Ecto neural progenitor cell (in vitro differentiated cells): ENCODE data around the gene SNAPIN.

Source experiments
- DNase-seq: peaks from one replicate; pipeline ENCODE4 v3.0.0-alpha.2; 2018; ENCODE audit warnings: low spot score

The SNAPIN gene

DNA sequence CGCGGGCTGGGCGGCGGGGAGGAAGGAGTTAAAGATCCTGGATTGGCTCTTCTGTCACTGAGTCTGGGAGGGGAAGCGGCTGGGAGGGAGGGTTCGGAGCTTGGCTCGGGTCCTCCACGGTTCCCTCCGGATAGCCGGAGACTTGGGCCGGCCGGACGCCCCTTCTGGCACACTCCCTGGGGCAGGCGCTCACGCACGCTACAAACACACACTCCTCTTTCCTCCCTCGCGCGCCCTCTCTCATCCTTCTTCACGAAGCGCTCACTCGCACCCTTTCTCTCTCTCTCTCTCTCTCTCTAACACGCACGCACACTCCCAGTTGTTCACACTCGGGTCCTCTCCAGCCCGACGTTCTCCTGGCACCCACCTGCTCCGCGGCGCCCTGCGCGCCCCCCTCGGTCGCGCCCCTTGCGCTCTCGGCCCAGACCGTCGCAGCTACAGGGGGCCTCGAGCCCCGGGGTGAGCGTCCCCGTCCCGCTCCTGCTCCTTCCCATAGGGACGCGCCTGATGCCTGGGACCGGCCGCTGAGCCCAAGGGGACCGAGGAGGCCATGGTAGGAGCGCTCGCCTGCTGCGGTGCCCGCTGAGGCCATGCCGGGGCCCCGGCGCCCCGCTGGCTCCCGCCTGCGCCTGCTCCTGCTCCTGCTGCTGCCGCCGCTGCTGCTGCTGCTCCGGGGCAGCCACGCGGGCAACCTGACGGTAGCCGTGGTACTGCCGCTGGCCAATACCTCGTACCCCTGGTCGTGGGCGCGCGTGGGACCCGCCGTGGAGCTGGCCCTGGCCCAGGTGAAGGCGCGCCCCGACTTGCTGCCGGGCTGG lies 20.2 kb downstream of the SNAPIN start, which contains the start of gene NPR1:
NPR1 (plus strand) TSS at position 170 of the 818 bp plus-strand sequence; CDS start at position 591, 421 bp downstream.
- peak; percentile 58 for DNase-seq

- DNase-seq: peak; percentile 68
These were observed 21.0 kb downstream of the SNAPIN start for GRCh38 chr1:153679337-153680119.

DNA sequence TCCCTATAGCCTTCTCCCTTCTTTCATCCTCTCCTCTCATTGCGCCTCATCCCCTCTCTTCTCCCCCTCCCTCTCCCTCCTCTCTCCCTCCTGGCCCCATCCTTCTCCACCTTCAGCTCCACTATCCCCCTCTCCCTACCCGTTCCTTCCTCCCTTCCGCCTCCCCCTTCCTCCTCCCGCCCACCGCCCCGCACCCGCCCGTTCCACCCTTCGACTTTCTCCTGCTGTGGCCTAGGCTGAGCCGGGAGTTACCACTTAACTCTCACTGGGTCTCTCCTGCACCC lies 21.6 kb downstream of the SNAPIN start:
- DNase-seq: no peak

DNA sequence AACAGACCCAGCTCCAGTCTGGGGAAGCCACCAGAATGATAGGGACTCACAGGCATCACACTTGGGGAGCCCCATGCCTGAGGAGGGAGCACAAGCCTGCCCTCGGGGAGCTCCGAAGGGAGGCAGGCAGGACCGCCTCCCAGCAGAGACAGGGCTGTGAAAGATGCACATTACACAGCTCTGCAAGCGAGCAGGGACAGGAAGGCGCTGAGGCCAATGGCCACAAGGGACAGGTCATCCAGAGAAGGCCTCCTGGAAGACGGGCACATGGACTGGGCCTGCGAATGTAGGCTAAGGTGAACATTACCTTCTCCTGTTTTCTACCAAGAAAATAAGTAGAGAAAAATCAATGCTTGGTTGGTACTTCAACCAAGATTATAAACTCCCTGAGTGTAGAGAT lies 24.2 kb downstream of the SNAPIN start:
- DNase-seq: no peak

- DNase-seq: no peak
These were observed 25.4 kb downstream of the SNAPIN start for GRCh38 chr1:153683854-153684253.

DNA sequence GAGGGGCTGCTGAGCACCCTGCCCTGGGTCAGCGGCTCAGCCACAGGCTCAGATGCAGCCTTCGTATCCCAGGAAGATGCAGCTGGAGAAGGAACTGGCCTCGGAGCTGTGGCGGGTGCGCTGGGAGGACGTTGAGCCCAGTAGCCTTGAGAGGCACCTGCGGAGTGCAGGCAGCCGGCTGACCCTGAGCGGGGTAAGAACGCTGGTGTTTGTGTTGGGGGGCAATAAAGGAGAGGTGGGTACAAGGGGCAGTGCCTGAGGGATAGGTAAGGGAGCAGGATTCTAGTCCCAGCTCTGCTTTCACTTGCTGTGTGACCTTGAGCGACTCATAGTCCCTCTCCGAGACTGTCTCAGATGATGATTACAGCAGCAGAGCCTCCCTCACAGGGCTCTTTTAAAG lies 26.4 kb downstream of the SNAPIN start:
- no peak for DNase-seq

DNA sequence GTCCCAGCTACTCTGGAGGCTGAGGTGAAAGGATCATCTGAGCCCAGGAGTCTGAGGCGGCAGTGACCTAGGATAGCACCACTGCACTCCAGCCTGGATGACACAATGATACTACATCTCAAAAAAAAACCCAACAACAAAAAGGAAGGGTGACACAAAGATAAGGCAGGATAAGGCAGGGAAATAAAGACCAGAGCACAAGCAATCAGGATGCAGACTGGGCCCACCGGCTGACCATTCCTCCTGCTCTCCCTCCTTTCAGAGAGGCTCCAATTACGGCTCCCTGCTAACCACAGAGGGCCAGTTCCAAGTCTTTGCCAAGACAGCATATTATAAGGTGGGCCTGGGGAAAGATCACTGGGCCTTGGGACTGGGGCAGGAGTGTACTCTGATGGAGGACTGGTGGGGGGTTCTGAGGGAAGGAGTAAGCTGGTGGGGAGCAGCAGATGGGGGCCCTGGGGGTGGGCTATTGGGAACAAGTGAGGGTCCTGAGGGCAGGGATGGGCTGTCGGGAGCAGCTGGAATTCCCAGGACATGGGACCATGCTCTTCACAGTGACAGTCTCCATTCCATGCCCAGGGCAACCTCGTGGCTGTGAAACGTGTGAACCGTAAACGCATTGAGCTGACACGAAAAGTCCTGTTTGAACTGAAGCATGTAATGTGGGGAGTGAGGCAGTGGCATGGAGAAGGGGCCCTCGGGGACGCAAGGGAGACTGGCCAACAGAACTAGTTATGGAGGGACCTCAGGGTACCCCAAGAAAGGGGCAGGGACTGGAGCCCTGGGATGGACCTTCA lies 27.2 kb downstream of the SNAPIN start:
- no peak for DNase-seq

DNA sequence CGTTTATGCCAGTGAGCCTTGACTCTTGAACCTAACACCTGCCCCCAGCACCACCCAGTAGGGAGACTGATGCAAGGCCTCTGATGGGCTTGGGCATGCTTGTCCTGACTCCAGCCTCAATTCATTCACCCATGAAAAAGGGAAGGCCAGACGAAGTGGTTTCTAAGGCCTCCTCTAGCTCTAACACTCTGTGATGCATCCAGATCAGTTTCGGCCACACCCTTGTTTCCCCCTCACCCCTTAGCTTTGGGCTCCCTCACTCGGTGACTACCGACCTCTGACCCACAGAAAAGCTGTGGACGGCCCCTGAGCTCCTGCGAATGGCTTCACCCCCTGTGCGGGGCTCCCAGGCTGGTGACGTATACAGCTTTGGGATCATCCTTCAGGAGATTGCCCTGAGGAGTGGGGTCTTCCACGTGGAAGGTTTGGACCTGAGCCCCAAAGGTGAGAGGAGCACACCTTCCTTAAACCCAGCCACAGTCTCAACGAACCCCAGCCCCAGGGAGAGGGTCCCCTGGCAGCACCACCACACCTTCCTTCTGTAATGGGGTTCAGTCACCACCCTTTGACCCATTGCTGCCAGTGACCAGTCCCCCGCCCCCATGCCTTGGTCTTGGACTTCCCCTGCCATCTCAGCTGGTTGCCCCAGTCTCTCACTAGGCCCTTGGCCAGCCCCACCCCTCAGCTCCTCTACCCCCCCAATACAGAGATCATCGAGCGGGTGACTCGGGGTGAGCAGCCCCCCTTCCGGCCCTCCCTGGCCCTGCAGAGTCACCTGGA lies 29.0 kb downstream of the SNAPIN start:
- no peak for DNase-seq

- no peak for DNase-seq
These were observed 29.8 kb downstream of the SNAPIN start for GRCh38 chr1:153688276-153688675.

DNA sequence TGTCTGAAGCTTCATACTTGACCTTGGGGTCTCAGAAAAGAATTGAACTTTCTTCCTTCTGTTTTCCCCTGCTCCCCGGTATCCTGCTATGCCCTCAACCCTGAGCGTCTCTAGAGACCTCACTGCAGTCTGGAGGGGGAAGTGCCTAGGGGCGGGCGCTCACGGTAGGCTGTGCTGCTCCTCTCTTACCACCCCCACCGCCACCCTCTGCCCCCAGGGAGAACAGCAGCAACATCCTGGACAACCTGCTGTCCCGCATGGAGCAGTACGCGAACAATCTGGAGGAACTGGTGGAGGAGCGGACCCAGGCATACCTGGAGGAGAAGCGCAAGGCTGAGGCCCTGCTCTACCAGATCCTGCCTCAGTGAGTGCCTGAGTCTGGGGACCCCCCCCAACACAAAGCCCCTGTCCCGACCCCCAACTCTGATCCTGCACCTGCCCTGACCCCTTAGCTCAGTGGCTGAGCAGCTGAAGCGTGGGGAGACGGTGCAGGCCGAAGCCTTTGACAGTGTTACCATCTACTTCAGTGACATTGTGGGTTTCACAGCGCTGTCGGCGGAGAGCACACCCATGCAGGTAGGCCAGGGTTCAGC lies 30.3 kb downstream of the SNAPIN start:
- DNase-seq: no peak

GRCh38 chr1:153693466-153693865 lies 35.0 kb downstream of the SNAPIN start:
- no peak for DNase-seq

GRCh38 chr1:153696741-153697140 lies 38.2 kb downstream of the SNAPIN start:
- no peak for DNase-seq

DNA sequence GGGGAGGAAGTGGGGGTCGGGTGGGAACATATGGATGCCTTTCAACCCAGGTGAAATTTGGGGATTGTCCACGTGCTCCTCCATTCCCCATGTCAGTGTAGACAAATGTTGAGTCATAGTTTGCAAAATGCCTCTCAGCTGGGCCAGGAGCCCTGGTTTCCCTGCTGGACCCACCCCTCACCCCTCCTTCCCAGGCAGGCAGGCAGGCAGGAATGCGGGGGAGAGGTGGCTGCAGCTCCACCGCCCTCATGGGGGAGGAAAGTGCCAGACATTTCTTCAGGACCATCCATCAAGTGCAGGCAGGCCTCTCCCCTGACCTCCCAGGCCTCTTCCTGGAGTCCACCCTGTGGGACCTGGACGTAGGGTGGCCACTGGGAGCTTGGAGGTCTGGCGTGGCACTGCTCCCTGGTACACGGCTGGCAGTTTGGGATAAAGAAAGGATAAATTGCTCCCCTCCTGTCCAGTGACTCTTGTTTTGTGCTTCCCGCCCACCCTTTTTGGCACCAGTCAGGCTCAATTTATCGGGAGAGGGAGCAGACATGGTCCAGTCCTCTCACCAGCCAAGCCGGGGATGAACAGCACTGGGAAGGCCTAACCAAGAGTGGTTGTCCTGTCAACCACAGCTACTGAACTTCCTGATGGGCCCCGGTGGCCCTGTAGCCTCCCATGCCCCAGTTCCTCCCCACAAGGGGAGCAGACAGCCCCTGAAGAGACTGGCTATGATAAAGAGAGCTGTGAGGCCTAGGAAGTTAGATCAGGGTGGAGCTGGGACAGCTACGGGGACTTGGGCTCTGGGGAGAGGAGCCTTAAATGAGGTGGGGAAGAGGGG lies 38.9 kb downstream of the SNAPIN start:
- DNase-seq: peak; percentile 55

- DNase-seq: peak; percentile 54
These were observed 39.8 kb downstream of the SNAPIN start for GRCh38 chr1:153698020-153698922.

DNA sequence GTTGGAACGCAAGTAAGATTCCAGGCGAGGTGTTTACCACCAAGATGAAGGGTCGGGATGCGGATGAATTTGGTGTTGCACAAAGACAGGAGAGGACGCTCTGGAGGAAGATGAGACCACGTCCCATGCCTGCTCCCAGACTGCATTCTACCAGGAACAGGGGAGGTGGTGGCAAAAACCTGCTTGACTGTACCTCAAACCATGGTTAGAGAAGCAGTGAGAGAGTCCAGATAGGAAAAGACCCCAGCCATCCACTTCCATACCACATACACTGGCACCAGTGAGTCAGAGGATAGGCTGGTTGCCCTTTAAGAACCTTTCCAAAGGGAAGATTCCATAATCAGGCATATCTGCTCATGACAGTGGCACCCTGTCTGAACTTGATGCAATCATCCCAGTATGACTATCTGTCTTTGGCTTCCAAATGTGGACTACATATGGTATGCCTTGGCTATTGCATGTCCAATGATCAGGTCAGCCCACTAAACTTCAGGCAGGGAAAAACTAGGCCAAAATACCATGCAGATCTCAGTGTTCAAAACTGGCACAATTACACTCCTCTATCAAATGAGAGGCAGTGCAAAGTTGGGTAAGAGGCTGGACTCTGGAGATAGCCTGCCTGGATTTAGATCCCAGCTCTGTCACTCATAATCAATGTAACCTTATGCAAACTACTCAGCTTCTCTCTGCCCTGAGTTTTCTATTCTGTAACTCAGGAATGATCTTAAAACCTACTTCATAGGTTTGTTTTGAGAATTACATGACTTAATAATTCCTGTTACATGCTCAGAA lies 40.6 kb downstream of the SNAPIN start:
- DNase-seq: no peak

DNA sequence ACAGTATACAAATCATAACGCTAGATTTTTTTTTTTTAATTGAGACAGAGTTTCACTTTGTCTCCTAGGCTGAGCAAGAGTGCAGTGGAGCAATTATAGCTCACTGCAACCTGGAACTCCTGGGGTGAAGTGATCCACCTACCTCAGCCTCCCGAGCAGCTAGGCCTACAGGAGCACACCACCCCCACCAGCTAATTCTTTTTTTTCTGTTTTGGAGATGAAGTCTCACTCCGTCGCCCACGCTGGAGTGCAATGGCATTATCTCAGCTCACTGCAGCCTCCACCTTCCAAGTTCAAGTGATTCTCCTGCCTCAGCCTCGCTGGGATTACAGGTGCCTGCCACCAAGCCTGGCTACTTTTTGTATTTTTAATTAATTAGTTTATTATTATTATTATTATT lies 41.3 kb downstream of the SNAPIN start:
- no peak for DNase-seq

DNA sequence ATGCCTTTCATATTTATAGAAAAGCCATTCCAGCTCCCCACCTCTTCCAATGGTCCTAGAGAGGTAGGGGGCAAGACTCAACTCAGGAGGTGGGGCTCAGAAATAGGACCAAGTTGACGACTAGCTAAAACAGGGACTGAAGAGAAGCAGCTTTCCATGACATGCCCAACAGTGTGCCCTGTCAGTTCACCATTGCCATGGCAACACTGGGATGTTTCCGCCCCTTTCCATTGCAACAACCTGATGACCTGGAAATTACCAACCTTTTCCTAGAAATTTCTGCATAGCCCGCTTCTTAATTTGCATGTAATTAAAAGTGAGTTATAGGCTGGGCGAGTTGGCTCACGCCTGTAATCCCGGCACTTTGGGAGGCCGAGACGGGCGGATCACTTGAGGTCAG lies 47.0 kb downstream of the SNAPIN start:
- no peak for DNase-seq

- no peak for DNase-seq
These were observed 52.5 kb downstream of the SNAPIN start for GRCh38 chr1:153711026-153711425.
